ENCODE results near the gene NCK2.

NCK2 gene

GRCh38 chr2:105722726-105723297 lies 21.9 kb upstream of the NCK2 start:
- in situ Hi-C loops (cut with HindIII; ENCODE audit: low sequenced_read_pairs), result no loop called here
- no peak for DNase-seq (ENCODE audit: low read depth, low spot score)
- no peak overlapping the region for H3K4me3 ChIP-seq (ENCODE audit: low read depth, low read length)
- no peak for TF ChIP-seq CTCF (IDR thresholded peaks at IDR 0.05; ENCODE audit: low read depth, low read length)

GRCh38 chr2:105723431-105723830 lies 21.3 kb upstream of the NCK2 start:
- no peak for TF ChIP-seq CTCF (IDR thresholded peaks at IDR 0.05; ENCODE audit: low read depth, low read length)
- in situ Hi-C loops (cut with HindIII; ENCODE audit: low sequenced_read_pairs), result no loop called here
- no peak overlapping the region for H3K4me3 ChIP-seq (ENCODE audit: low read depth, low read length)
- no peak for DNase-seq (ENCODE audit: low read depth, low spot score)

- in situ Hi-C loops (cut with HindIII; ENCODE audit: low sequenced_read_pairs), result no loop called here
- no peak for TF ChIP-seq CTCF (IDR thresholded peaks at IDR 0.05; ENCODE audit: low read depth, low read length)
- DNase-seq (ENCODE audit: low read depth, low spot score), result no peak
- H3K4me3 ChIP-seq (ENCODE audit: low read depth, low read length), result no peak overlapping the region
These were observed 19.3 kb upstream of the NCK2 start for GRCh38 chr2:105725388-105725787.

- in situ Hi-C loops (cut with HindIII; ENCODE audit: low sequenced_read_pairs), result no loop called here
- TF ChIP-seq CTCF (IDR thresholded peaks at IDR 0.05; ENCODE audit: low read depth, low read length), result no peak
- no peak for DNase-seq (ENCODE audit: low read depth, low spot score)
- H3K4me3 ChIP-seq (ENCODE audit: low read depth, low read length), result no peak overlapping the region
These were observed 14.5 kb upstream of the NCK2 start for GRCh38 chr2:105730170-105730569.

GRCh38 chr2:105731511-105731910 lies 13.2 kb upstream of the NCK2 start:
- no peak for DNase-seq (ENCODE audit: low read depth, low spot score)
- in situ Hi-C loops (cut with HindIII; ENCODE audit: low sequenced_read_pairs), result no loop called here
- TF ChIP-seq CTCF (IDR thresholded peaks at IDR 0.05; ENCODE audit: low read depth, low read length), result no peak
- no peak overlapping the region for H3K4me3 ChIP-seq (ENCODE audit: low read depth, low read length)

- no peak overlapping the region for H3K4me3 ChIP-seq (ENCODE audit: low read depth, low read length)
- TF ChIP-seq CTCF (IDR thresholded peaks at IDR 0.05; ENCODE audit: low read depth, low read length), result no peak
- no peak for DNase-seq (ENCODE audit: low read depth, low spot score)
- in situ Hi-C loops (cut with HindIII; ENCODE audit: low sequenced_read_pairs), result no loop called here
These were observed 12.6 kb upstream of the NCK2 start for GRCh38 chr2:105732101-105732500.

Data from astrocyte of the spinal cord (primary cell).